Tongue (tissue), 2 donors: ENCODE data around the gene CYB5R3. TPM values are rescaled to one million over a fixed set of nuclear protein-coding genes. Genes with fewer than 3 reads are reported as not detected.
"Not testable (repeated sequence)": the region's sequence is repeated elsewhere in the genome, so short reads cannot be mapped to it uniquely, and the experiment has no call there.

Experiments
- DNase-seq: peaks from one replicate; pipeline ENCODE4 v3.0.0-alpha.2; 2015
- total RNA-seq: library from RNA; depleted of rRNA; stranded (reverse); fragments of >200 nt; gene quantifications from one replicate; pipeline ENCODE4 v1.2.3, GENCODE V29; 2014

The CYB5R3 gene
- total RNA-seq, 1 donor from 2014 or later: 62.8 TPM

DNA sequence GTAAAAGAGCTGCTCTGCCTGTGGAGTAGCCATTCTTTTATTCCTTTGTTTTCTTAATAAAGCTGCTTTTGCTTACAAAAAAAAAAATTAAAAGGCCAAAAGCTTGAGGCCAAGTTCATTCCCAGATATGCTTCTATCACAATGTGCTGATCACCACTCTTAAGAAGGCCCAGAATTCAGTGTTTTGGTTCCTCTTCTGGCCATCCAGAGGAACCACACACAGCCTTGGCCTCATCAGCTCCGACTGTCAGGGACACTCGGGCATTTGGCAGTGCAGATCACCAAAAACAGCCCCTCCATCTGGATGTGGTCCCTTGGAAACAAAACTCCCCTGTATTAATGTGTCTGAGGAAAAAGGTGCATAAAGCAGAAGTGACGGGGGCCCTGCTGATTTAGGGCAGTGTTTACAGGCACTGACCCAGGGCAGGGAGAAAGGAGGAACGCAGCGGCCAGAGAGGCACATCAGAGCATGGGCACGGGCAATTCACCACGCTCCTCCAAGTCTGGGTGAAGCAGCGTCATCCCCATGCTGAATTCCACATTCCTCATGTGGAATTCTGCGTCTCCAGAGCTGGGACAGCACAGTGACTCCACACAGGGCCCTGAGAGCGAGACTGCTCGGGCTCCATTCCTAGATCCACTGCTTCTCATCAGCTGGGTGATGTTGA, 52.2 kb downstream of the CYB5R3 start:
- DNase-seq: no peak

DNA sequence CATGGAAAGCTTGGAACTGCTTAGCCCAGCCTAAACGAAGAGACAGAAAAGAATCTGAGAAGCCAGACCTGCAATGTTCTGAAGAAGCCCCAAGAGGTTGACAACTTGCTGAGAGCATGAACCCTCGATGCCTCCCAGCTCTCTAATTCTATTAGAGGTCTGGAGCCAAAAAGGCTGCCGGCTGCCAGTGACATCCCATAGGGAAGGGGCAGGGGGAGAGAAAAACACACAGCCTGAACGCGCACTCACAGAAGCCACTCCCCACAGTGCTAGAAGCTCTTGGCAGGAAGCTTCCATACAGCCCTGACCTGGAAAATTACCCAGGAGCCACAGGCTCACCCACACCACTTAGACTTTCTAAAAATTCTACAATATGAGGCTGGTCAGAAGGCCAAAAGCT, 52.9 kb downstream of the CYB5R3 start:
- peak; percentile 55 for DNase-seq

DNA sequence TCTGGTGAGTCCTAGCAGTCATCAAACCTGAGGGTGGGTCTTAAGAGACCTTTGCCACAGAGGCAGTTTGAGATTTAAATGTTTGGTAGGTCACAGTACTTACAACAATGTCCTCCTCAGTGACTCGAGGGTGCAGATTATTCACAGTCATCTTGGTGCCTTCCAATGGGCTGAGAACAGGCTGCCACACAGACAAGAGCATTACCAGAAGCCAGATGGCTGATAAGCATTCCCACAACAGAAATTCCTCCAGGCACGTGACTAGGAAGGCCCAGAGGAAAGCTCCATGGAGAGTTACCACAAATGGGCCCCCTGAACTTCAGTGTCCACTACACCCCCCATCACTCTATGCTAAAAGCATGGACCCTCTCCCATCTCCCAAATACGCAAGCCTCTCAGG, 53.8 kb downstream of the CYB5R3 start:
- no peak for DNase-seq

DNA sequence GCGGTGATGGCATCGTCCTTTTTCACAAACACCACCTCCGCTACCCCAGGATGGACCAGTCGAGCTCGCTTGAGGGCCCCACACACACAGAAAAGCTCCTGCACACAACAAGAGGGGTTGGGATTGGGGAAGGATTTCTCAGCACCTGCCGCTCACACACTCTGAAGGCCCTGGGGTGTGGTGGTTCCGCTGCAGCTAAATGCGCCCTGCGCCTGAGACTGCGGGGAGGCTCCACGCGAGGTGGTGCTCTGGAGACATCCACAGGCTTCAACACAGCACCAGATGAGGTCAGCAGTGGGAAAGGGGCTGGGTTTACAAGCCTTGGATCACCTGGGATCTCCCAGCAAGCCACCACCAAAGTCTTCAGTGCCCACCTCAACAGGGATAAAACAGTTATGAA, 57.2 kb downstream of the CYB5R3 start:
- DNase-seq: no peak

DNA sequence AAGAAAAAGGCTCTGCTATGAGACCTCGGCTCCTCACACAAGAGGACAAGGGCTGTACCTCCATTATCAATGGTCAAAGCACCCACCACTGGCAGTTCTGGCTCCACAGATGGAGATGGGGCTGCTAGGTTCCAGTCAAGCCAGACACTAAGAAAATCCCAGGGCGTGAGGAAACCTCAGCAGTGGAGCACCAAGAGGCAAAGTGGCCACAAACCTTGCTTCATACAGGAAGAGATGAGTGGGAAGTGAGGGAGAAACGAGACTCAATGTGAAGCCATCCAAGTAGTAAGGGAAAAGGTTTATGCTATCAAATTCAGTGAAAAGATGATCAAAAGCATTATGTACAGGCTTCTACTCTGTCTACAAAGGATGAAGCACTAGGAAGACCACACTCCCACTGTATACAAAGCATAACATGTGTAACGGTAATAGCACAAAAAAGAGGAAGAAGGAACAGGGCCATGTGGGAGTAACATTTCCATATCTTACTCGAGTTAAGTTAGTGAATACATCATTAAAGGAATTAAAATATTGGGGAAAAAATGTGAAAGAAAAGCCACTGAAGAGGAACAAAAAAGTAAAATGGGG, 61.5 kb downstream of the CYB5R3 start:
- DNase-seq: no peak

DNA sequence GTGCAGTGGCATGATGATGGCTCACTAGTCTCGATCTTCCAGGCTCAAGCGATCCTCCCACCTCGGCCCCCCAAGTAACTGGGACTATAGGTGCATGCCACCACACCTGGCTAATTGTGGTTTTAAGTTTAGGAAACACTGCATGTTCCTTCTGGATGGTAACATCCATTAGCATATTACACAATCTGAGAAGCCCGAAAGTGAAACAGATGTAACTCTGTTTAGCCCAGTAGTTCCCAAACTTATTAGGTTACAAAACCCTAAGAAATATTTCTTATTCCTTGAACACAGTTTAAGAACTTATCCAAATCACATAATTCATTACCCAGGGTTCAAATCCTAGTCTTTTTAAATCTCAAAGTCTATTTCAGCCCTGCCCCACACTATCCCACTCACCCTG, 62.8 kb downstream of the CYB5R3 start:
- DNase-seq: no peak

DNA sequence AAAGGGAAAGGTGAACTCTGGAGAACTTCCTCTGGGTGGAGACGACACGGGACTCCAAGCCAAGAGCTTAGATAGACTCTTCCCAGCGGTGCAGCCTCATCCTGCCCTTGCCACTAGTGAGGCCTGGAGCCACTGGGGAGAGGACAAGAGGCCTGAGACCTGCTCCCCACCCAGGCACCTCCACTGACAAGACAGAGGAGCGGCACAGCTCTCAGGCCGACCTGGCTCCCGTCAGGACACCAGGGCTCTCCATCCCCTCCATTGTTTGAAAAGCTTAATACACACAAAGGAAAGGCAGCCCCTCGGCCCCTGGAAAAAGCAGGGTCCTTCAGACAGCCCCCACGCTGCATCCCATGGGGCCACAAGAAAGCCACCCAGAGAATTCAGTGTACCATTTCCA, 64.1 kb downstream of the CYB5R3 start:
- no peak for DNase-seq

DNA sequence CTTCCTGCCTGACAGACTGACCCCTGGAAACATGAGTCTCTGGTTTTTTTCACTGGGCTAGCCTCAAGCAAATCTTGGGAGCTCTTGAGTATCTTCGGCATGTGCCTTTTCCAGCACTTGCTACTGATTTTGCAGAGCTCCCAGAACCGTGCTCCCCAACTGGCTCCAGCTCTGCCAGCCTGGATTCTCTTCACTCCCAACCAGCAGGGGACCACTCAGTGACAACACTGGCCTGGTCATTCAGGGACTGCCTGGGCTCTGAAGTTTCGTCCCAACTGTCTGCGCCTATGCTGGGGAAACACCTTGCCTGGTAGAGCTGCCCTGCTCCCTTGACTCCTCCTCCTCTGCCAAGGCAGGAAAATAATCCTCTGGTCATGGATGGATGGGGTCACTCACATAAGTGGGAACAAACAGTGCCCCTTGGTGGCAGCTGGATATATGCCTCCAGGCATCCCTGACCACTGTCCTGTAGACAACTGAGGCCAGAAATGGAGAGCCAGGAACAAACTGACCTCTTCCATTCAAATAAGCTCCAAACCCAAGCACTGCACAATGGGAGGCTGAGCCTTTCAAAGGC, 64.7 kb downstream of the CYB5R3 start:
- DNase-seq: no peak

DNA sequence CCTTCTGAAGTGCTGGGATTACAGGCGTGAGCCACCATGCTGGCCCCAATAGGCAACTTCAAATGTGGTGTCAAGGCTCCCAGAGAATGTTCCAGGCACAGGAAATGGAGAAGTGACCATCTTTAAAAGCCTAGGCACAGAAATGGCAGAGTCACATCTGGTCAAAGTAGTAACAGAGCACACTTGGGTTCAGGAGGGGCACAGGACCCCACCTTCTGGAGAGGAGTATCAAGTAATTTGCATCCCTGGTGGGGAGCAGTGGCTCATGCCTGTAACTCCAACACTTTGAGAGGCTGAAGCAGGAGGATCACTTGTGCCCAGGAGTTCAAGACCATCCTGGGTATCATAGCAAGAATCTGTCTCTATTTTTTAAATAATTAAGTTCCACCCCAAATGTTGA, 66.2 kb downstream of the CYB5R3 start:
- no peak for DNase-seq

DNA sequence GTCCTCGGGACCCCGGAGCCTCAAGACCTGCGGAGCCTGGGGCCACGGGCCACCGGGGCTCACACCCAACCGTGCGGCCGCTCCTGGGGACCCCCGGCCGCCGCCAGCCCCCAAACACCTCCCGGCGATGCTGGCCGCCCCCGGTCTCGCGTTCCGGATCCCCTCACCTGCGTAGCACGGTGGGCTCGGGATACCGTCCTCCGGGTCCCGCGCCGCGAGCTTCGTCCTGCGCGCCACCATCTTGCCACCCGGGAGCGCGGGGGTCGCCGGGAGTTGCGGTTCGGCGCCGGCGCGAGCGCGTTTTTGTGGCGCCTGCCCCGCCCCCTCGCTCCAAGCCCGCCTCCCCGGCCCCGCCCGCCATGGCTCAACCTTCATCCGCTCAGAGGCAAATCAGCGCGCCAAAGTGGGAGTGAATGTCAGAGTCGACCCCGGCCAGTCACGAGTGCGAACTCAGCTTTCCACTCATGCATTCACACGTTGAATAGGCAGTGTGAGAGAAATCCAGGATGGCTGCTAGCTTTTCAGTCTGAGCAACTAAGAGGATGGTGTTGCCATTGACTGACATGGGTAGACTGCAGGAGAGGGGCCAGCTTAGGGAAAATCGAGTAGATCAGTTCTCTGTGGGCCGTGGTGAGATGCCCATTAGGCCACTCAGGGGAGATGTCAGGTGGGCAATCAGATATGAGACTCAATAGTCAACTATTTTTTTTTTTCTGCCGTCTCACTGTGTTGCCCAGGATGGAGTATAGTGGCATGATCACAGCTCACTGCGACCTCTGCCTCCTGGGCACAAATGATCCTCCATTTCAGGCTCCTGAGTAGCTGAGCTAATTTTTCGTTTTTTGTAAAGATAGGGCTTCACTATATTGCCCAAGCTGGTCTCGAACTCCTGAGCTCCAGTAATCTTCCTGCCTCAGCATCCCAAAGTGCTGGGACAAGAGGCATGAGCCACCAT, 67.2 kb downstream of the CYB5R3 start:
- DNase-seq: peak; percentile 90

DNA sequence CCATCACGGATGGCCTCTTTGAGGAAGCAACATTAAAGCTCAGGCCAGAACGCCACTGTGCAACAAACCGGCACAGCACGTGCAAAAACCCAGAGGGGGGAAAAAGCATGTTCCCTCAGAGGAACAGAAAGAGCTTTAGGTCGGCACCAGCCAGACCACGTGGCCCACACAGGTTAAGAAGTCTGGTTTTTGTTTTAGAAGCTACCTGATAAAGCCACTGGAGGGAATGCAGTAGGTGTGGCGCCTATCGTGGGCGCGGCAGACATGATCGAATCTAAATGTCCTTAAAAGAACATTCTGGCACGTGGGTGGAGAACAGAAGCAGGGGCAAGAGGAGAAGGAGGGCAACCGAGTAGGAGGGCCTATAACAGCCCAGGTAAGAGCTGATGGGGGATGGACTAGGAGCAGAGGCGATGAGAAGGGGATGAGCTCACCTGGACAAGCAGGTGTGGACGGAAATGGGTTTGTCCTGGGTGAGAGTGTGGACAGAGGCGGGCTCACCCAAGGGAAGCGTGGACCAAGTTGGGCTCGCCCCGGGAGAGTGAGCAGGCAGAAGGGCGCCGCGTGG, 67.9 kb downstream of the CYB5R3 start:
- DNase-seq: not testable (repeated sequence)

DNA sequence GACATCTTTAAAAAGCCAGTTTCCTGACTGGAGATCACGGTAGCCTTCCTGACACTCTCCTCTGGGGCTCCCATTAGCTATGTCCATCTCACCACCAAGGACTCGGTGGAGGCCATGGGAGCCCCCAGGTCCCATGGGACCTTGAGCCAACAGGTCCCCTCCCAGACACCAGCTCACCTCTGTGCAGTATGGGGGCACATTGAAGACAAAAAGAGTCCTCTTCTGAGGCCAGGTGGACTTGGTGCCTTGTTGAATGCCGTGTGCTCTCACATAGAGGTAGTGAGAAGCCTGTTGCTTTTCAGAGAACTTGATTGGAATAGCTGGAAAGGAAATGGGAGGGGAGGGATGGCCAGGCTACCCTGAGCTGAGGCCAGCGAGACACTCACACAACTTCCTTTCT, 69.2 kb downstream of the CYB5R3 start:
- DNase-seq: not testable (repeated sequence)

DNA sequence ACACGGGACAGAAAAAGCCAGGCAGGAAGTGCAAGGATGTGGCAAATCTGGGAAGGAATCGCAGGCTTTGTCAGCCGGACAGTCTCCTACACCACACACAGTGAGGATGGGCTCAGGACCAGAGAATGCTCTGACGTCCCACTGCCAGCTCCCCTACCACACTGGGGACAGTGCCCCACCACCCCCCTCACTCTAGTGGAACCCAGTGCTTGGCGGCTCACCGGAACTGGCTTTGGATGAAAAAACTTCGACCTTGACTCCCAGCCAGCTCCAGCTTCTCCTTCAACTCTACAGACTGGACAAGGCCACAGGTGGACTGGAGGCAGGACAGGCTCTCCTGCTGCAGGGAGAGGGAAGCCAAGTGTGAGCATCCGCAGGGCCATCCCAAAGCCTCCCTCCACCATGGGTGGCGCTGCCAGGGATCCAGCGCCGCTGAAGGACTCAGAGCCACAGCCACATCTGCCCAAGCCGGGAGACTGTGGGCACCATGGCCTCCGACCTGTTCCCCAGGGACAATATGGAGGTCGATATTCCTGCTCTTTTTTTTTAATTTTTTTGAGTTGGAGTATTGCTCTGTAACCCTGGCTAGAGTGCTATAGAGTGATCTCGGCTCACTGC, 71.5 kb downstream of the CYB5R3 start:
- DNase-seq: no peak

DNA sequence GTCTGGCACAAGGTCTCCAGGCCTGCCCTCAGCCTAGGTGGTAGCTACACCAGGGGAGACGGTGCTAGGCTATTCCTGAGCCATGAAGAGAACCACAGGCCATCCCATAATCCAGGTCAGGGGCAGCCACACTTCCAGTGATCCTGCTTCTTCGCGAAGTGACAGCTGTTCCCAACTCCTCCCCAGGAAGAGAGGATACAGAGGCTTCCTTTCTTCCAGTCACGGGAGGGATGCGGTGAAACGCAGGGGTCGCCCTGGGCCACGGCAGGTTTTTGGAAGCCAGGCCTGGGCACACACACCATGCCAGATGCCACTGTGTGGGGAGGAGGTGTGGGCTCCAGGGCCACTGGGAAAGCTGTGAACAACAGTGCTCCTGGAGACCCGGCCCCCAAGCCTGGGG, 72.1 kb downstream of the CYB5R3 start:
- not testable (repeated sequence) for DNase-seq

DNA sequence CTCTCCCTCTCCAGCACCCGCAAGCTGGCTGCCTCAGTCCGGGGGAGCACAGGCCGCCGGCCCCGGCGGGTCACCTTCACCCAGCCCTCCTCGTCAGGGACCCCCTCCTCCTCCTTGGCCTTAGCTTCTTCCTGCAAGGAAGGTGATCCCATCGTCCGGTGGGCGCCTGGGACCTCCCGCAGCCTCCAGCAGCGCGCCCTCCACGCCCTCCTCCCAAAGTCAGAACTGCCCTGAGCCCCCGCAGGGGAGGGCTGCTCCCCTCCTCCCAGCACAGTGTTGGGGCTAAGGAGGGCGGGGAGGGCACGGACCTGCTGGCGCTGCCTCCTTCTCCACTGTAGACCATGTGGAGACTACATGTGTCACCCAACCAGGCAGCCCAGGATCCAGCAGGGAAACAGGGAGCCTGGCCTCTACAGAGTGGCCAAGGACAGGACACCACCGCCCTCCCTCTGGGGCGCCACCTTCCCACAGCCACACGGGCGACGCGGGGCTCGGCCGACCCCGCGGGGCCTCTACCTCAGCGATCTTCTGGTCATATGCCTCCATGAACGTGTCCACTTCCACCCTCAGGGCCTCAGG, 73.1 kb downstream of the CYB5R3 start:
- DNase-seq: not testable (repeated sequence)

DNA sequence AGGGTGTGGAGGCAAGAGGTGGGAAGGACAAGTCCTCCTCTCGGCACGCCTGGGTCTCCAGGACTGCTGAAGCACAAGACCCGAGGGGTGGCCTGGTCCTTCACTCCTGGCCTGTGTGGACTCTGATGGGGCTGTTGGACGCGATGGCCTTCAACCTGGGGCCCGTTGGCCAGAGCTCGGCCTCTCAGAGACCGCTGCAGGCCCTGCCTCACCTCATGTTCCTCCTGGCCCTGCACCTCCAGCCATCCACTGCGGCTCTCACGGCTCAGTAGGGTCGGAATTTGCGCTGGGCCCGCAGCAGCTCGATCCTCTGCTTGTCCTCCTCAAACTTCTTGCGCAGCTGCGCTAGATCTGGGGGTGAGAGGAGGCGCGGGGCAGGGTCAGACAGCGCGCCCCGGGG, 74.7 kb downstream of the CYB5R3 start:
- not testable (repeated sequence) for DNase-seq

DNA sequence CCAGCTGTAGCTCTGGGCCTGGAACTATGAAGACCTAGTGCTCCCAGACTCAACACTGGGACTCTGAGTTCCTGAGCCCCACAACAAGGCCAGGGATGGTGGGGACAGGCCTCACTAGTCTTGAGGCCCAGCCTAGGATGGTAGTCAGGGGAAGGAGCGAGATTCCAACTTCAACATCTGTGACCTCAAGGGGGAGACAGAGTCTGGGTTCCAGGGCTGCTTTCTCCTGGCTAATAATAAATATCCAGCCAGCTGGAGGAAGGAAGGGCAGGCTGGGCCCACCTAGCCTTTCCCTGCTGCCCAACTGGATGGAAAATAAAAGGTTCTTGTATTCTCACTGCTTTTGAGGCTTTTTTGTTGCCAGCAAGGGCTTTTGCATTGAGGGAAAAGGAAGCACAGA, 75.1 kb downstream of the CYB5R3 start:
- DNase-seq: not testable (repeated sequence)

DNA sequence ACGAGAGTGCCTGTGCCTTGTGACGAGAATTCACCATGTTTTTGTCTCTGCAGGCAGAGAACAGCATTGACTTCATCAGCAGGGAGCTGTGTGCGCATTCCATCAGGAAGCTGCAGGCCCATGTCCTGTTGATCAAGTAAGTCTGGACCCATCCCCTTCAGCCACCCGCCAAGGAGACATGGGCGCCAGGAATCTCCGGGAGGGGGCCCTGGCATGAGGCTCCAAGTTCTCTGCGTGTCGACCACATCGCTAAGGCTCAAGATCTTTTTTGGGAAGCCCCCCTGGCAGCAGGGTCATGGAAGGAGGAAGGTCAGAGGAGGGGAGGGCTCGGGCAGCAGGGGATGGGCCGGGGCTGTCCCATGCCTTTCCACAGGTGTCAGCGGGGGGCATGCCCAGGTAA, 78.1 kb downstream of the CYB5R3 start:
- not testable (repeated sequence) for DNase-seq

DNA sequence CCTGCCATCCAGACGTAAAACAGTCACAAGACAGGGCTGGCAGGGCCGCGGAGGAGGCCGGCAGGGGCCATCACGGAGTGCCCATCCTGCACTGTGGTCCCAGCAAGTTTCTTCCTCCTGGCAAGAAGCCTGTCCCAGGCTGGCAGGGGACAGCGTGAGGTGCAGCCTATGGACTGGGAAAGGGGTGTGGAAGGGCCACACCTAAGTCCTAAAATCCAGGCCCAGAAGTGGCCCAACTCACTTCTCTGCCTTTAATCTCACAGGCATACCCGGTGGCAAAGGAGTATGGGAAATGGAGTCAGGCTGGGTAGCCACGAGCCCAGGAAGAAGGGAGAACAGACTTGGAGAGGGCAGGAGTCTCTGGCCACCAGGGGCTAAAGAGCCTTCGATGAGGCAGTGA, 78.6 kb downstream of the CYB5R3 start:
- DNase-seq: not testable (repeated sequence)

DNA sequence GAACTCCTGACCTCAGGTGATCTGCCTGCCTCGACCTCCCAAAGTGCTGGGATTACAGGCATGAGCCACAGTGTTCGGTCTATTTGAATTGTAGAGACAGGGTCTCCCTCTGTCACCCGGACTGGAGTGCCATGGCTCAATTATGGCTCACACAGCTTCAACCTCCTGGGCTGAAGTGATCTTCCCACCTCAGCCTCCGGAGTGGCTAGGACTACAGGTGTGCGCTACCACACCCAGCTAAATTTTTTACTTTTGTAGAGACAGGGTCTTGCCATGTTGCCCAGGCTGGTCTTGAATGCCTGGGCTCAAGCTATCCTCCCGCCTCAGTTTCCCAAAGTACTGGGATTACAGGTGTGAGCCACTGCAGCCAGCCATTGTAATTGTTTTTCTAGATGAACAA, 81.2 kb downstream of the CYB5R3 start:
- not testable (repeated sequence) for DNase-seq
